ENCODE data around the gene WWTR1. TPM values are rescaled to one million over a fixed set of nuclear protein-coding genes. Genes with fewer than 3 reads are reported as not detected.

Gene WWTR1
- total RNA-seq, 1 donor from 2014 or later, result 2.6 TPM

DNA sequence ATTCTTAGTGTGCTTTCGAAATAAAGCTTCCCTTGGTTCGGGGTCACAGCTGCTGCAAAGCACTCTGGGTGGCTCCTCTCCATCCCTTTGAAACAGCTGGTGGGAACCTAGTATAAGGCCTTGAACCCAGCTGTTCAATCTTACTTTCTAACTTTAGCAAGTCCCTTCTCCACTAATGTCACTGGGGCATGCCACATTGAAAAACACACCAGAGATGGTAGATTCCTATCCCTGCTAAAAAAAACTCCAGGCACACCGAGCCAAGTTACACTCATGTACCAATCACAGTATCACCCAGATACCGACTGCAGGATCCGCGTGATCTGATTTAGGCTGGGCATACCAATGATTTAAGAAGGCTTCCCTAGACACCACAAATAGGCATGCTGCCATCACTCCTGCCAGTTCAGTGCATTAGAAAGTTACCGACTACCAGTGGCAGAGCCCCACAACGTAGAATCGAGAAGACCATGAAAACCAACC, 65.0 kb downstream of the WWTR1 start:
- H3K4me3 Mint-ChIP-seq (ENCODE audit: low read depth), result no peak overlapping the region
- no peak for DNase-seq (ENCODE audit: low spot score)
- no peaks in the 10 kb centered on the region for H3K9me3 Mint-ChIP-seq
- intact Hi-C loops (cut with micrococcal nuclease), result no loop called here
- peaks cover 31% of the 10 kb centered on the region for H3K27me3 Mint-ChIP-seq (ENCODE audit: low read depth)
- H3K4me1 Mint-ChIP-seq (ENCODE audit: low read depth), result peaks cover 1% of the 10 kb centered on the region
- no peak overlapping the region for H3K27ac Mint-ChIP-seq
- H3K36me3 Mint-ChIP-seq (ENCODE audit: low read depth), result no peaks in the 10 kb centered on the region

DNA sequence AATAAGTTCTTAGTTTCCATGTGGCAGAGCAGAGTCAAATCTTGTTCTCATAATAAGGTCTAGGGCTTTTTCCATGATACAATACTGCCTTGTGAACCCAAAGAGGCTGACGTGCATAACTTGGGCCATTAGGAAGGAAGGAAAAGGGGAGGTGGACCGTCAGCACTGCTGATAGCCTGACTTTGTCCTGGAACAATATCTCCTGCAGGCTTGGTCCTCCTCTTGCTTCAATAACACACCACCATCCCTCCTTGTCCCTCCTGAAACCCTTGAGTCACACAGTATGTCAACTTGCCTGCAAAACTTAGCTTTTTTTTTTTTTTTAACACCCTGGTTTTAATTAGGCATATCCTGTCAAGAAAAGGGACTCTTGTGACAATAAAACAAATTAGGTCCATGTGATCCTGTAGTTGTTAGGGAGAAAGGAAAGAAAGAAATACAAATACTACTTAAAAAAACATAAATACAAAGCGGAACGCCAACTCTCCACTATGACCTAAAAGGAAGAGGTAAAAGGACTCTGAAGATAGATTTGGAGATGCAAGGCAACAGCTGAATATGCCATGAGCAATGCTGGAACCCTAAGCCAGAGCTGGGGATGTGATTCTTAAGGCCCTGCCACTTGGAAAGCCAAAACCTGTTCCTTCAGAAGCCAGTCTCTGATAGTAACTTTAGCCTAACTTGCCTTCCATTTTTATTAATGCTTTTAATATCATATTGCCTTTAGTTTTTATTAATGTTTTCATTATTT, 67.0 kb downstream of the WWTR1 start:
- no peak overlapping the region for H3K4me3 Mint-ChIP-seq (ENCODE audit: low read depth)
- peaks cover 46% of the 10 kb centered on the region for H3K27me3 Mint-ChIP-seq (ENCODE audit: low read depth)
- intact Hi-C loops (cut with micrococcal nuclease), result no loop called here

DNA sequence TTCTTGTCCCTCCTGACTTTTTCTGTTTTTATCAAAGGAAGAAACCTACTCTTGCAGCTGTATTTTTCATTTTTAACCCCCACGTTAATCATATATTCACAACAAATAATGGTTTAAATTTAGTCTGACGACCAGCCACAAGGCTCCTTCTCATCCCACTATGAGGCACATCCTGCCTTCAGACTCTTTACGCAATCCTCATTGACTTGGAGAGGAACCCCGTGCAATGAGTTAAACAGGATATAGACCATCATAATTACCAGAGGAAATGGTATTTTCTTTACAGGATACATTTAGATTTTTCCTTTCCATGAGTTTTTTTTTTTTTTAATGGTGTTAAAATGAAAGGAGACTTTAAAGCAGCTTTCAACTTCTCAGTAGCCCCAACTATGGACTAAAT, 68.5 kb downstream of the WWTR1 start:
- Mint-ChIP-seq H3K9me3 (no peaks in the 10 kb centered on the region), H3K27ac (no peak overlapping the region), H3K27me3 (ENCODE audit: low read depth) (peaks cover 48% of the 10 kb centered on the region), H3K4me1 (ENCODE audit: low read depth) (peaks cover 2% of the 10 kb centered on the region), H3K36me3 (ENCODE audit: low read depth) (no peaks in the 10 kb centered on the region), H3K4me3 (ENCODE audit: low read depth) (no peak overlapping the region)
- DNase-seq (ENCODE audit: low spot score), result no peak
- intact Hi-C loops (cut with micrococcal nuclease), result no loop called here

More for the DNA sequence above, 67.0 kb downstream of the WWTR1 start:
- Mint-ChIP-seq H3K27ac (no peak overlapping the region), H3K36me3 (ENCODE audit: low read depth) (no peaks in the 10 kb centered on the region), H3K9me3 (no peaks in the 10 kb centered on the region), H3K4me1 (ENCODE audit: low read depth) (peaks cover 1% of the 10 kb centered on the region)
- DNase-seq (ENCODE audit: low spot score), result no peak

GRCh38 chr3:149588909-149589308, 68.9 kb downstream of the WWTR1 start:
- Mint-ChIP-seq H3K27ac (no peak overlapping the region), H3K9me3 (no peaks in the 10 kb centered on the region), H3K27me3 (ENCODE audit: low read depth) (peaks cover 50% of the 10 kb centered on the region), H3K4me1 (ENCODE audit: low read depth) (peaks cover 2% of the 10 kb centered on the region), H3K4me3 (ENCODE audit: low read depth) (no peak overlapping the region), H3K36me3 (ENCODE audit: low read depth) (no peaks in the 10 kb centered on the region)
- intact Hi-C loops (cut with micrococcal nuclease), result no loop called here
- no peak for DNase-seq (ENCODE audit: low spot score)

- intact Hi-C loops (cut with micrococcal nuclease), result no loop called here
Measured at GRCh38 chr3:149587383-149587782, 70.4 kb downstream of the WWTR1 start.

GRCh38 chr3:149586871-149587270, 71.0 kb downstream of the WWTR1 start:
- peaks cover 2% of the 10 kb centered on the region for H3K4me1 Mint-ChIP-seq (ENCODE audit: low read depth)
- H3K36me3 Mint-ChIP-seq (ENCODE audit: low read depth), result no peaks in the 10 kb centered on the region
- intact Hi-C loops (cut with micrococcal nuclease), result no loop called here

More at GRCh38 chr3:149587383-149587782, 70.4 kb downstream of the WWTR1 start:
- H3K4me3 Mint-ChIP-seq (ENCODE audit: low read depth), result no peak overlapping the region
- no peaks in the 10 kb centered on the region for H3K9me3 Mint-ChIP-seq
- no peak overlapping the region for H3K27ac Mint-ChIP-seq
- peaks cover 44% of the 10 kb centered on the region for H3K27me3 Mint-ChIP-seq (ENCODE audit: low read depth)
- H3K4me1 Mint-ChIP-seq (ENCODE audit: low read depth), result peaks cover 2% of the 10 kb centered on the region
- no peaks in the 10 kb centered on the region for H3K36me3 Mint-ChIP-seq (ENCODE audit: low read depth)
- DNase-seq (ENCODE audit: low spot score), result no peak

GRCh38 chr3:149585401-149585726, 72.5 kb downstream of the WWTR1 start:
- Mint-ChIP-seq H3K27me3 (ENCODE audit: low read depth) (peaks cover 37% of the 10 kb centered on the region), H3K27ac (no peak overlapping the region), H3K36me3 (ENCODE audit: low read depth) (no peaks in the 10 kb centered on the region), H3K4me1 (ENCODE audit: low read depth) (peaks cover 14% of the 10 kb centered on the region), H3K9me3 (no peaks in the 10 kb centered on the region), H3K4me3 (ENCODE audit: low read depth) (no peak overlapping the region)
- no peak for DNase-seq (ENCODE audit: low spot score)
- intact Hi-C loops (cut with micrococcal nuclease), result no loop called here

More at GRCh38 chr3:149586871-149587270, 71.0 kb downstream of the WWTR1 start:
- no peak overlapping the region for H3K27ac Mint-ChIP-seq
- no peak for DNase-seq (ENCODE audit: low spot score)
- peaks cover 41% of the 10 kb centered on the region for H3K27me3 Mint-ChIP-seq (ENCODE audit: low read depth)
- H3K9me3 Mint-ChIP-seq, result no peaks in the 10 kb centered on the region
- no peak overlapping the region for H3K4me3 Mint-ChIP-seq (ENCODE audit: low read depth)

DNA sequence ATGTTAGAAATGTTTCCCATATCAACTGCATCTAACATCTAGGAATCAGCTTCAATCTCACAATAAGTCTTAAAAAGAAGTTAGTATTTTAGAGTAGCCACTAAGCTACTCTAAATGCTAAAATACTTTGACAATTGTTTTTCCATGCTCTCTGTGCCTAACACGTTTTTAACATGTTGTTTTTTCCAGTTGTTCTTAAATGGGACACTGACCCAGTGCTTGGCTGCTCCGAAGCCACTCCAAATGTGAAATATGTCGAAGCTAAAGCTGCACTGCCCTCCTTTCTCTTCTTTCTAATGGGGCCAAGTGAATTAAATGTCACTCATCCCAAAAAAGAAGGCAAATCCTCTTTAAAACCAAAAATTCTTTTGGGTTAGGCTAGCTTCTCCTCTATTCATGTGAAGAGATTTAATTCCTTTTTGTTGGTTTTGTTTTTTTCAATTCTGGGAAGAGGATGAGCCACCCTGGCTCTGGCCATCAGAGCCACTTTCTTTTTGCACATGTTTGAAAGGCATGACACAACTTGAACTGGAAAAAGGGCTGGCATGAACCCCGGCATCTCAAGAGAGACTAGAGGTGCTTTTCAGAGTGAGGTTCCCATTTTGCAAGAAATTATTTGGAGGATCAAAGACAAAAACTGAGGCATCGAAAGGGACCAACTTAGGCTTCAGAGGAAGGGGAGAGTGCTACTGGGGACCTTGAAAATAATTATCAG, 73.7 kb downstream of the WWTR1 start:
- no peaks in the 10 kb centered on the region for H3K9me3 Mint-ChIP-seq
- H3K27ac Mint-ChIP-seq, result no peak overlapping the region
- H3K4me3 Mint-ChIP-seq (ENCODE audit: low read depth), result no peak overlapping the region
- H3K36me3 Mint-ChIP-seq (ENCODE audit: low read depth), result no peaks in the 10 kb centered on the region
- H3K27me3 Mint-ChIP-seq (ENCODE audit: low read depth), result peaks cover 33% of the 10 kb centered on the region
- H3K4me1 Mint-ChIP-seq (ENCODE audit: low read depth), result peaks cover 26% of the 10 kb centered on the region
- intact Hi-C loops (cut with micrococcal nuclease), result no loop called here
- DNase-seq (ENCODE audit: low spot score), result no peak

GRCh38 chr3:149582395-149582794, 75.4 kb downstream of the WWTR1 start:
- Mint-ChIP-seq H3K9me3 (no peaks in the 10 kb centered on the region), H3K4me1 (ENCODE audit: low read depth) (peaks cover 29% of the 10 kb centered on the region), H3K27me3 (ENCODE audit: low read depth) (peaks cover 21% of the 10 kb centered on the region), H3K4me3 (ENCODE audit: low read depth) (no peak overlapping the region), H3K27ac (no peak overlapping the region), H3K36me3 (ENCODE audit: low read depth) (no peaks in the 10 kb centered on the region)
- no peak for DNase-seq (ENCODE audit: low spot score)
- intact Hi-C loops (cut with micrococcal nuclease), result no loop called here

GRCh38 chr3:149581681-149582370, 76.0 kb downstream of the WWTR1 start:
- H3K4me1 Mint-ChIP-seq (ENCODE audit: low read depth), result peaks cover 29% of the 10 kb centered on the region
- H3K27ac Mint-ChIP-seq, result no peak overlapping the region
- no peak overlapping the region for H3K4me3 Mint-ChIP-seq (ENCODE audit: low read depth)
- intact Hi-C loops (cut with micrococcal nuclease), result no loop called here
- no peak for DNase-seq (ENCODE audit: low spot score)
- H3K27me3 Mint-ChIP-seq (ENCODE audit: low read depth), result peaks cover 16% of the 10 kb centered on the region
- no peaks in the 10 kb centered on the region for H3K36me3 Mint-ChIP-seq (ENCODE audit: low read depth)
- no peaks in the 10 kb centered on the region for H3K9me3 Mint-ChIP-seq

GRCh38 chr3:149581248-149581647, 76.6 kb downstream of the WWTR1 start:
- DNase-seq (ENCODE audit: low spot score), result no peak
- no peaks in the 10 kb centered on the region for H3K9me3 Mint-ChIP-seq
- peaks cover 34% of the 10 kb centered on the region for H3K4me1 Mint-ChIP-seq (ENCODE audit: low read depth)
- no peak overlapping the region for H3K27ac Mint-ChIP-seq
- peaks cover 10% of the 10 kb centered on the region for H3K27me3 Mint-ChIP-seq (ENCODE audit: low read depth)
- no peak overlapping the region for H3K4me3 Mint-ChIP-seq (ENCODE audit: low read depth)
- intact Hi-C loops (cut with micrococcal nuclease), result no loop called here
- no peaks in the 10 kb centered on the region for H3K36me3 Mint-ChIP-seq (ENCODE audit: low read depth)

DNA sequence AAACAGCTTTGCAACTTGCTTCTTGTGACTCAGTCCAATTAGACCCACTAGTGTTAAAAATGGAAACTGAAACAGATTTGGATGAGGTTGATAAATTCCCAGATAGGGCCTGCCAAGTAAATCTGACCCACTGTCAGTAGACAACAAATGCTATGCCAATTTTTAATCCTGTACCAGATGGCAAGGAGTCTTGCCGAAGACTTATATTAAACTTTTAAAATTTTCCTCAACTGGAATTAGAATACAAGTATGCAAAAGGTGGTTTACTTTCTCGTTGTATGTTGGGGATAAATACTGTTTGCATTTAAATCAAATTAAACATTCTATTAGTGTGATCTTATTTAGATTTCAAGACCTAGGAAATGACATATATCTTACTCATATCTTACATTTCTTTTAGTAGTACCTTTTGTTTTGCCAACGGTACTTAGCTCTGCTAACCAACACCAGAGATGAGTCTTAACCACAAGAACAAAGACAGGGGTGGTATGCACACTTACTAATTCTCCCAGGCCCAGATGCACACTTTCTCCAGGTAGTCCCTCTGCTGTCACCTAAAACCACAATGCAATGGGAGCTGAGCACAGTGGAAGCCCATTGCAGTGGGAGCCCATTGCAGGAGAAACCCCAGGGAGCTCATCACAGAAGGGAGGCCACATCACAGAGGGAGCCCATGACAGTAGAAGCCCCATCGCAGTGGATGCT, 77.8 kb downstream of the WWTR1 start:
- Mint-ChIP-seq H3K27ac (peak overlapping the region; percentile 24), H3K4me1 (ENCODE audit: low read depth) (peaks cover 43% of the 10 kb centered on the region), H3K36me3 (ENCODE audit: low read depth) (no peaks in the 10 kb centered on the region), H3K4me3 (ENCODE audit: low read depth) (no peak overlapping the region), H3K27me3 (ENCODE audit: low read depth) (peaks cover 10% of the 10 kb centered on the region), H3K9me3 (no peaks in the 10 kb centered on the region)
- intact Hi-C loops (cut with micrococcal nuclease), result no loop called here
- no peak for DNase-seq (ENCODE audit: low spot score)
